GM18499 (cell line): ENCODE measurements around the gene OR2V2.
"Not testable (repeated sequence)": the region's sequence is repeated elsewhere in the genome, so short reads cannot be mapped to it uniquely, and the experiment has no call there.

ENCODE experiments used
- ATAC-seq: cut with Tn5 transposase; IDR thresholded peaks from one replicate; pipeline ENCODE4 v1.9.1; 2021; ENCODE audit warnings: moderate number of reproducible peaks; ENCODE audit not compliant: insufficient read depth, unreplicated experiment

OR2V2 gene

GRCh38 chr5:181166812-181167733 is 19.7 kb downstream of the OR2V2 start:
- no peak for ATAC-seq

- no peak for ATAC-seq
Observed at GRCh38 chr5:181167814-181168488, 20.6 kb downstream of the OR2V2 start.

DNA sequence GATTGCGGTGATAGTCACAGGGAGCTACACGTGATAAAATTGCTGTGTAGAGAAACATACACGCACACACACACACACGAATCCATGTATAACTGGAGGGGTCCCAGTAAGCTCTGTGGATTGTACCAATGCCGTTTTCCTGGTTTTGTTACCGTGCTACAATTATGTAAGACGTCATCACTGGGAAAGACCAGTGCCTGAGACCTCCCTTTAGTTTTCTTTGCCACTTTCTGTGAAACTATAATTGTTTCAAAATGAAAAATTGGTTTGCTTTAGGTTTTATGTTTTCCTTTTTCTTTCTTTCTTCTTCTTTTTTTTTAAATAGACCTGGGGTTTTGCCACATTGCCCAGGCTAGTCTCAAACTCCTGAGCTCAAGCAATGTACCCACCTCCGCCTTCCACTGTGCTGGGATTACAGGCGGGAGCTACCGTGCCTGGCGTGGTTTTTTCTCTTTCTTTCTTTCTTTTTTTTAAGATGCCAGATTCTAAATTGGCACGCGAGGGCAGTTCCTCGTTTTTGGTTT is 21.3 kb downstream of the OR2V2 start:
- ATAC-seq = no peak

DNA sequence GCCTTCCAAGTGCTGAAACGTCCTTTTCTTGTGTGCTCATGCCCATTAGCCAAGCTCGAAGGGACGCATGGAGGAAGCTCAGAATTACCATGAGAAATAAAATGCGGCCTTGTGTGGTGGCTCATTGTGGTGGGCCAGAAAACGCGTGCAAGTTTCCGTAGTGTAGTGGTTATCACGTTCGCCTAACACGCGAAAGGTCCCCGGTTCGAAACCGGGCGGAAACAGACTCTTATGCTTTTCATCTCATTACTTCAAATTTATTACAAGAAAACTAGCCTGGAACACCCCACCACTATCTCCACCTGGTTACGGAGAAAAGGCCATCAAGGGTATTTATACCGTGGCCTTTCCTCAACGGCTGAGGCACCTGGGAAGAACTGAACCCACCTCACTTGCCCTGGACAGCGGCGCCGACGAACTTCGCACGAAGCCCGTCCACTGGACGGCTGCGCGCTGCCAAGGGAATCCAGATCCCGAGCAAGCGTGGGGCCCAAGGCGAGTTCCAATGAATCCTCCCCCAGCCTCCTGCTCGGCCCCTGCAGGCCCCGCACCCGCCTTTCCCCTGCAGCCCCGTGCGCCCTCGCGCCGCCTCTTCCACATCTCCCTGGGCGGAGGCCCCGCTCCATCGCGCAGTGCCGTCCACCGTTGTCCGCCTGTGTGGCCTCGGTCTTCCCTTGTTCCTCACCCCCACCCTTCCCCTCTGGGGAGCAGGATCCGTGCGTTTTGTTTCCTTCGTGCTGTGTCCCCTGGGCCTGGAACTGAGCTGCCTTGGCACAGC is 22.3 kb downstream of the OR2V2 start:
- ATAC-seq = not testable (repeated sequence)

DNA sequence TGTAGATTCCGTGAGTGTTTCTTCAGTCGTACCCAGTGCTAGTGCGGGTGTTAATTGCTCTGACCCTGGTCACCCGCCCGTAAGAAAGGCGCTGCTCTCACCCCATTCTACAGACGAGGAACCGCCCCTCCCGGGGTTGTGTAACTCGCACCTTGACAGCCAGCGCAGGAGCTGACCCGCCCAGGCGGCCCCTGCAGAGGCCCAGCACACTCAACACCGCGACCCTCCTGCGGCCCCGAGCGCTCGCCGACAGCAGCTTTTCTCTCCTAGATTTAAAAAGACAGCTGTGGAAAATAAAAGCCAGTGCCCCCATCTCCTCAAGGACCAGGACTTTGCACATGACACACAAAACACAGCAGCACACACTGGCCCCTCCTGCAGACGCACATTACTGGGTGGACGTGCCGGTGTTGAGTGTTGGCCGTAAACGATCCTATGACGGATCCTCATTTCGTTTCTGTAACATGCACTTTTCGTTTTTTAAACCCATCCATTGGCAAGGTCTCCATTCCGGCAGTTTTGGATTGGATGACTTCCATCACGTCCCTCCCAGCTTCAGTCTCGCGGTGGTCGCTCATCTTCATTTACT is 22.9 kb downstream of the OR2V2 start:
- ATAC-seq = no peak

DNA sequence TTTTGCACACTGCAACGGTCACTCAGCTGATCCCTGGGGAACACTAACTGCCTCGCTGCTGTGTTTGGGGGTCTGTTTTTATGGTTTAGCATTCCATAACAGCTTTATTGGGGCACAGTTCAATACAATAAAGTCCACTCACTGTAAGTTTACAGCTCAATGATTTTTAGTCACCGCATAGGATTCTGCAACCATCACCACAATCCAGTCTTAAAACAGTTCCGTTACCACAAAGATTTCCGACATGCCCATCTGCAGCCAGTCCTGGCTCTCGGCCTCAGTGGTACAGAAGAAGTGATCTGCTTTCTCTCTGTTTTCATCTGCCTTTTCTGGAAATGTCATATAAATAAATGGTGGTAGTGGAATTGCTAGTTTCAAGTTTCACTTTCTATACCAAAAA is 23.6 kb downstream of the OR2V2 start:
- no peak for ATAC-seq

GRCh38 chr5:181171782-181172181 is 24.4 kb downstream of the OR2V2 start:
- no peak for ATAC-seq

GRCh38 chr5:181173027-181173419 is 25.6 kb downstream of the OR2V2 start:
- no peak for ATAC-seq

DNA sequence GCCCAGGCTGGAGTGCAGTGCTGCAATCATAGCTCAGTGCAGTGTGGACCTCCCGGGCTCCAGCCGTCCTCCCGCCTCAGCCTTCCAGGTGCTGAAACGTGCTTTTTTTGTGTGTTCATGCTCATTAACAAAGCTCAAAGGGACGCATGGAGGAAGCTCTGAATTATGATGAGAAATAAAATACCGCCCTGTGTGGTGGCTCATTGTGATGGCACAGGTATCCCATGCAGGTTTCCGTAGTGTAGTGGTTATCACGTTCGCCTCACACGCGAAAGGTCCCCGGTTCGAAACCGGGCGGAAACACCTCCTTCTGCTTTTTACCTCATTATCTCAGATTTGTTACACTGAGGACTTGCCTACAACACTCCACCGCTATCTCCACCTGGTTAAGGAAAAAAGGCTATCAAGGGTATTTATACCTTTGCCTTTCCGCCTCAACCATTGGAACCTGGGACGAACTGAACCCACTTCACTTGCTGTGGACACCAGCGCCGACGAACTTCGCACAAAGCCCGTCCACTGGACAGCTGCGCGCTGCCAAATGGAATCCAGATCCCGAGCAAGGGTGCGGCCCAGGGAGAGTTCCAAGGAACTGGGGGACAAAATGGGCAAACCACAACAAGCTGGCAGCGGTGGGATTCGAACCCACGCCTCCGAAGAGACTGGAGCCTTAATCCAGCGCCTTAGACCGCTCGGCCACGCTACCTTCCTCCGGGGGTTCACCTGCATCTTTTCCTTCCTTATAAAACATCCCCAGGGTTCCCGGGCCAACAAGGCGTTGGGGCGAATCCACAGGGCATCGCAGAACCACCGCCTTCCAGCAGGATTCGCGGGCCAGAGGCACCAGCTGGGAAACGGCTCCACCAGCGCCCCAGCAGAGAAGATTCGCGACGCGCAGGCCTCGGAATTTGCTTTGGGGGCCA is 26.3 kb downstream of the OR2V2 start:
- ATAC-seq = peak; percentile 43

GRCh38 chr5:181176254-181176952 is 29.0 kb downstream of the OR2V2 start:
- no peak for ATAC-seq

DNA sequence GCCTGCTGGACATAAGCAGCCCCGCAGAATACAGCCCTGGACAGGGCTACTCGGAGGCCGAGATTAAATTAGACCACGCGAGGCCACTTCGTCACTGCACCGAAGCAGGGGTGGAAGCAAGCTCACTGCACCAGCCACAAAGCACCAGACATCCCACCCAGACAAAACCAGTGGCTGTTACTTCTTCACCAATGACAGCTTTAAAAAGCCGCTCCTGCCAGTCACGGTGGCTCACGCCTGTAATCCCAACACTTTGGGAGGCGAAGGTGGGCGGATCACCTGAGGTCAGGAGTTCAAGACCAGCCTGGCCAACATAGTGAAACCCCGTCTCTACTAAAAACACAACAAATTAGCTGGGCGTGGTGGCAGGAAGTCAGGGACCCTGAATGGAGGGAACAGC is 30.2 kb downstream of the OR2V2 start:
- not testable (repeated sequence) for ATAC-seq

GRCh38 chr5:181181650-181182565 is 34.5 kb downstream of the OR2V2 start:
- no peak for ATAC-seq

DNA sequence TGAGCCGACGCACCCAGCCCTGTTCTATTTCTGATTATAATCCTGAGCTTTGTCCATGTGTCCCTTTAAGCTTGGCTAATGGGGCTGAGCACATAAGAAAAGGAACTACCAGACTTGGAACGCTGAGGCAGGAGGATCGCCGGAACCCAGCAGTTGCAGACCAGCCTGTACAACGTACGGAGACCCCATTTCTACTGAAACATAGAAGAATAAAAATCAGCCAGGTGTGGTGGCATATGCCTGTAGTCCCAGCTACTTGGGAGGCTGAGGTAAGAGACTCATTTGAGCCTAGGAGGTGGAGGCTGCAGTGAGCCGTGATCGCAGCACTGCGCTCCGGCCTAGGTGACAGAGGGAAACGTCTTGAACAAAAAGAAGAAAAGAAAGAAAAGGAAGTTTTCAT is 35.3 kb downstream of the OR2V2 start:
- no peak for ATAC-seq

DNA sequence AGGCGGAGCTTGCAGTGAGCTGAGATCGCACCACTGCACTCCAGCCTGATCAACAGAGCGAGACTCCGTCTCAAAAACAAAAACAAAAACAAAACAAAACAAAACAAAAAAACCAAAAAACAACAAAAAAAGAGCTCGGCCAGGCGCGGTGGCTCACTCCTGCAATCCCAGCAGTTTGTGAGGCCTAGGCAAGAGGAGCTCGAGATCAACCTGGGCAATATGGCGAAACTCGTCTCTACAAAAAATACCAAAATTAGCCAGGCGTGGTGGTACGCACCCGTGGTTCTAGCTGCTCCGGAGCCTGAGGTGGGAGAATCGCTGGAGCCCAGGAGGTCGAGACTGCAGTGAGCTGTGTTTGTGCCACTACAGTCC is 37.4 kb downstream of the OR2V2 start:
- no peak for ATAC-seq

GRCh38 chr5:181185560-181185959 is 38.2 kb downstream of the OR2V2 start:
- no peak for ATAC-seq

GRCh38 chr5:181186022-181186421 is 38.6 kb downstream of the OR2V2 start:
- ATAC-seq = no peak

DNA sequence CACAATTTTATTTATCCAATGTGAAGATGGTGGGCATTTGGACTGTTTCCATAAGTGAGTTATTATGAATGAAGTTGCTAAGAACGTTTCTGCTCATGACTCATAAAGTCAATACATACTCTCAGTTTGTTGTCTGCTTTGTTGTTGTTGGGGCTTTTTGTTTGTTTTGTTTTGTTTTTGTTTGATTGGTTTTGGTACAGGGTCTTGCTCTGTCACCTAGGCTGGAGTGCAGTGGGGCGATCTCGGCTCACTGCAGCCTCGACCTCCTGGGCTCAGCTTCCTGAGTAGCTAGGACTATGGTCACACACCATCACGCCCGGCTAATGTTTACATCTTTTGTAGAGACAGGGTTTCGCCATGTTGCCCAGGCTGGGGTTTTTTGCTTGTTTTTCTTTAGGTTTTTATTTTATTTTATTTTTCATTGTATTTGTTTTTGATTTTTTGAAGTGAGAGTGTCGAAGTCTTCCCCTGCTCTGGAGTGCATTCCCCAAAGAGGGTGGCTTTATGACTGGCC is 39.7 kb downstream of the OR2V2 start:
- ATAC-seq = no peak
